GM19023 (cell line): ENCODE measurements around the gene VGLL3.
"Not testable (repeated sequence)": the region's sequence is repeated elsewhere in the genome, so short reads cannot be mapped to it uniquely, and the experiment has no call there.

Source experiments
- ATAC-seq: cut with Tn5 transposase; IDR thresholded peaks from one replicate; pipeline ENCODE4 v1.9.1; 2021; ENCODE audit warnings: mild to moderate bottlenecking, moderate library complexity; ENCODE audit not compliant: unreplicated experiment

Gene VGLL3

DNA sequence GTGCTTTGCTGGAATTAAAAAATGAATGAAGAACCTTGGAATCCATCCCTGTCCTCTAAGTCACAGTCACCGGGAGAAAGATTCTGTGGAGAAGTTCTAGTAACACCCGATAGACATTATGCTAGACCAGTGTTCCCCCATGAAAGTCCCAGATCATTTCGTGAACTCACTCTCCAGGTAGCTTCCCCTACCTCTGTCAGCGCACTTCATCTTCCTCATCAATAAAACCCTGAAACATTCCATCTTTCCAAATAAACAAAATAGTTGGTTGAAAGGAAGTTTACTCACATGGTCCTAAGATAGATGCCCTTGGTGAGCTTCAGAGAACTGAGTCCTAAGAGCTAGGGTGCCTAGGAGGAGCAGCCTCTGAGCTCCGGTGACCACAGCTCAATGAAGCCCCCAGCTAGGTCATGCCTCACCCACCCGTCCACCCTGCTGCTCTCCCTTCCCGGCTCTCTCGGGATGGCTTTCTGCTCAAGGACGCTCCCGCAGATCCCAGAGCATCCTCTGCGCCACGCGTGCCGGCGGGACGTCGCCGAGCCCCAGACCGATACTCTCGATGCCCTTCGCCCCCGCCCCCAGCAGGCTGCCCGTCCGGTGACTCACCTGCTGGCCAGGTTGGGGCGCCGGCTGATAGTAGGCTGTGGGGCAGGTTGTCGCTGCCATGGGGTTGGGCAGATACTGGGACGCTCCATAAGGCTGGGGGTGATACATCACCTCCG, 776 bp downstream of the VGLL3 start:
- ATAC-seq: no peak

- ATAC-seq: no peak
Measured at GRCh38 chr3:86989611-86990010, 1.3 kb downstream of the VGLL3 start.

- no peak for ATAC-seq
Measured at GRCh38 chr3:86989006-86989405, 1.9 kb downstream of the VGLL3 start.

GRCh38 chr3:86988235-86988634, 2.7 kb downstream of the VGLL3 start:
- ATAC-seq: no peak

GRCh38 chr3:86987421-86987715, 3.6 kb downstream of the VGLL3 start:
- no peak for ATAC-seq

GRCh38 chr3:86986671-86987420, 4.1 kb downstream of the VGLL3 start:
- no peak for ATAC-seq

- no peak for ATAC-seq
Measured at GRCh38 chr3:86985181-86985826, 5.6 kb downstream of the VGLL3 start.

- ATAC-seq: no peak
Measured at GRCh38 chr3:86984271-86984670, 6.7 kb downstream of the VGLL3 start.

- ATAC-seq: no peak
Measured at GRCh38 chr3:86982883-86983282, 8.1 kb downstream of the VGLL3 start.

- no peak for ATAC-seq
Measured at GRCh38 chr3:86978111-86978551, 12.8 kb downstream of the VGLL3 start.

DNA sequence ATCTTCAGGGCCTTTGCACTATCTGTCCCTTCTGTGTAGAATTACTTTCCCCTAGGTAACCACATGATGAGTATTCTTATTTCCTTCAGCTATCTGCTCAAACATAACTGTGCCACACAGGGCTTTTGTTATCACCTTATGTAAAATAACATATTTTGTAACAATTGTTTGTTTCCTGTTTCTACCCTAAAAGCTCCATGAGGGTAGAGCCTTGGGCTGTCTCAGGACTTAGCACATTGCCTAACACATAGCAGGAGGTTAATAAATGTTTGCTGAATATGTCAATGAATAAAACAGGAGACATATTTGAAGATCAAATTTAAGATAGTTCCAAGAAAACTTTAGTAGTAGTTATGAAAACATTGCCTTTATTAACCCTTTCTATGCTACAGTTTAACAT, 14.7 kb downstream of the VGLL3 start:
- ATAC-seq: no peak

GRCh38 chr3:86974177-86974576, 16.8 kb downstream of the VGLL3 start:
- ATAC-seq: not testable (repeated sequence)

- no peak for ATAC-seq
Measured at GRCh38 chr3:86973440-86973839, 17.5 kb downstream of the VGLL3 start.

DNA sequence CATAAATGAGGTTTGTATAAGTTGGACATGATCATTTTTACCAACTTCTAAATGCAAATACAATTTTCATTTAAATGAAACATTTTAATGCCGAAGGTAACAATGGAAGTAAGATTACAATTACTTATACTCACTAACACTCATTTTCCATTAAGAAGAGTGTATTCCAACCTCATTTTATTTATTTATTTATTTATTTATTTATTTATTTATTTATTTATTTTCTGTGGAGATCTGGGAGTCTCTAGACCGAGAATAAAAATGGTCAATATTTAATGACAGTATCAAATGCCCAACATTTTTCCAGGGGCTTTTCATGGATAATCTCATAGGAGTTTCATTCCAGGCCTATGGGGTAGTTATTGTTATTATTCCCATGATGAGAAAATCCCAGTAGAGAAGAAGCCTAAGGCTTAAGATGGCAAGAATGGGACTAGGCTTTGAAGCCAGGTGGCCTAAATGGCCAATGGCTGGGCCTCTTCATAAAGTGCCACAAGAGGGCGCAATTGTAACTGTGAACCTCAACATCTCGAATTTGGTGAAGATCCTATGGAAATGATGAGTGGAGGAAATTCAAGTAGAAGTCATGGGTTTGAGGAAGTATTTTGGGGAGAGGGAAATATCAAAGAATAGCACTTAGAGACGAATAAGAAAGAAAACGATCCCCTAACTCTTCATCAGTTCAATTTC, 21.3 kb downstream of the VGLL3 start:
- ATAC-seq: no peak

DNA sequence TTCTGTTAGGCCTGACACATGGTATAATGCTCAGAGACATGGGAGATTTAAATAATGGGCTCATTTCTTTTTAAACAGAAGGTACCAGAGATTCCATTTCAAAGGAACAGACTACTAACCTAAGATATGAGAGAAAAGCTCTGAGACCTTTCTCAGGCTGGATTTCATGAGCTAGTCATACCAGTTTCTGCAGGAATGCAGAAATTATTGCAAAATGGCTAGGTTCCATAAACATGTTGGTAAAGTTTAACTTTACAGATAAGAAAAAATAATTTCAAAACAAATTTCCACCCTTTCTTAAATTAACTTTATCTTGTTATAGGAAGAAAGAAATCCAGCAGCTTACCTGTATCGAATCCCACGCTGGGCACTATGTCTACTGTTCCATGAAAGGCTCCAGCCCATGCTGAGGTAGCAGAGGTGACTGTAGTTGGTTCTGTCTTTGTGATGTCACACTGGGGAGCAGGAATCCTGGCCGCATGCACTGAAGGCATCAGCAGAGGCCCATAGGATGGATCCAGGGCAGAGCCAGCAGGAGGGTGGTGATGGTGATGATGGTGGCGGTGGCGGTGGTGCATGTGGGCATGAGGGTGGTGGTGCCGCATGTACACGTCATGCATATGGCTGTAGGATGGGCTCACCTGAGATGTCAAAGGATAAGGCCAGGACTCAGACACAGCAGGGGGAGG, 22.6 kb downstream of the VGLL3 start:
- no peak for ATAC-seq

DNA sequence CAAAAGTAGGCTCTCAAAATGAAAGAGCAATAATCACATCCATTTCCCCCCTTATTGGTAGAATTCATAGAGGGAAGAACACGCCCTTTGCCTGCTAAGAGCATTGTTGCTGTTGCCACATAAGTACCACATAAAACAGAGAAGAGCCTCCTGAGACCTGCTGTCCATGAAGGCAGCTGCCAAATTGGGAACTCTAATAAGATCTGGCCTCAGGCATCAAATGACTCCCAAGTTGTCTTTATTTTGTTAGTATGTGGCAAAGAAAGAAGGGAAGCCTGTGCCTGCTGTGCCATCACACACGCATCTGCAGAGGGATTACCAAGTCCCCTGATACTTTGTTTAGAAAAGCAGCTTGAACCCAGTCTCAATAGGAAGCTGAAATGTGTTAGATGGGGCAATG, 23.9 kb downstream of the VGLL3 start:
- ATAC-seq: no peak

- ATAC-seq: no peak
Measured at GRCh38 chr3:86965166-86965565, 25.8 kb downstream of the VGLL3 start.

DNA sequence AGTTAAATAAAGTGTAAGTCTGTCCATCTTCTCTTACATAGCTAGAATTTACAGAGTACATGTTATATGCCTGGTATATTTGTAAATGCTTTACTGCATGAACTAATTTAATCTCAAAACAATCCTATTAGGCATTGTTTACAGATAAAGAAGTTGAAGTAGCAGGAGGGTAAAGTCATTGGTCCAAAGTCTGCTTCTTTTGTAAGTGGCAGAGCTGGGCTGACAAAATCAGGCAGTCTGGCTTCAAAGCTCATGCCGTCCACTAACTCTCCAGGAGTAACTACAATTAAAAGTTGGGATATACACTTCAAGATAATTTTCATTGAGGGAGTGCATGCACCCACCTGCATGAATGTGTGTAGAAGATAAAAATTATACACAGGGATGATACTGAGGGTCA, 27.3 kb downstream of the VGLL3 start:
- ATAC-seq: no peak

DNA sequence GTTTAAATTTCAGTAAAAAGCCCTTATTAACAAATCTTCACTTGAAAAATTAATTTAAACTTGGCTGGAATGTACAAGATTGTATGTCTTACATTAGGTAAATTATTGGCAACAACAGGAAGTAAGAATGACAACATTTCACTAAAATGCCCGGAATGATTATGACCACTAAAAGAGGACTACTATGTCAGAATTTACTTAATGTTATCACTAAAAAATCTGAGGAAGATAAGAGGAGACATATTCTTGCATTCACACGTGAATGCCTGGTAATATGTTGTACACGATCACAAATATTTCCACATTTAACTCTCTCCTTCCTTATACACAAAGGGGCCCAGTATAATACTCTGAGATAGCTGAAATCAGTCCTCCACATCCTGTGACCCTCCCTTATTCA, 29.7 kb downstream of the VGLL3 start:
- no peak for ATAC-seq

DNA sequence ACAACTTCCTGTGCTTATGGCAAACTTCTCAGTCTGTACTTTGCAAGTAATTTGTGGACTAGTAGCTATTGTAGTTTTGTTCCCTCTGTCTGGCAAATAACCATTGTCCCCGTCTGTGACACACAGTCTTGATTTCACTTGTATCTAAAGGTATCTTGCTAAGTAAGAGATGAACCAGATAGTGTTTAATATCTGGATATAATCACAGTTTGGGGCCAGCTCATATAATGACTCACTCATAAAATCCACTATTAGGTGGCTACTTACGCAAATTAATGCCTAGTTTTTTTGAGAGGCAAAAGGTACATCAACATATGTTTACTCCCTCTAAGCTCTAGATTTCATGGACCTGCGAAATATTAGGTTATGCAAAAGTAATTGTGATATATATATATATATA, 30.4 kb downstream of the VGLL3 start:
- no peak for ATAC-seq

DNA sequence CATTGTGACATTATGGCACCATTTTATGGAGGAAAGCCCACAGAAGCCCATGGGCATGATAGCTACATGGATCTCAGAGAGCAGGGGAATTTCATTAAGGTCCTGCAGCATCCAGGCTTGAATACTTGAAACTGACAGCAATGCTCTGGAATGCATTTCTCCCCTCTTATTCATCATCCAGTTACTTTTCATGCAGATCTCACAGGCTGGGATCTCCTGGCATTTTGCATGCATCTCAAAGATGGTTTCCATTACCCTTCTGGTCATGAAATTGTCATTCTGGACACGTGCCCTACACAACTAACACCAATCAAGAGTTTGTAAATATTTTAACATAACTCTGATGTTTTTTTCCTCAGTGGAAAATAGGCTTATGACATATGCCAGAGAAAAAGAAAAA, 32.4 kb downstream of the VGLL3 start:
- no peak for ATAC-seq
